ENCODE measurements around the gene CIRBP. TPM values are rescaled to one million over a fixed set of nuclear protein-coding genes. Genes with fewer than 3 reads are reported as not detected.

CIRBP gene
- total and polyA plus RNA-seq, 9 of the 15 experiments (the other 6 are each of a cell fraction or from before 2014, with no cell fraction given) = 20.5 to 327 (median 176) TPM

GRCh38 chr19:1315470-1316166 lies 46.5 kb downstream of the CIRBP start (continued):
- TF ChIP-seq, protein P1, sequence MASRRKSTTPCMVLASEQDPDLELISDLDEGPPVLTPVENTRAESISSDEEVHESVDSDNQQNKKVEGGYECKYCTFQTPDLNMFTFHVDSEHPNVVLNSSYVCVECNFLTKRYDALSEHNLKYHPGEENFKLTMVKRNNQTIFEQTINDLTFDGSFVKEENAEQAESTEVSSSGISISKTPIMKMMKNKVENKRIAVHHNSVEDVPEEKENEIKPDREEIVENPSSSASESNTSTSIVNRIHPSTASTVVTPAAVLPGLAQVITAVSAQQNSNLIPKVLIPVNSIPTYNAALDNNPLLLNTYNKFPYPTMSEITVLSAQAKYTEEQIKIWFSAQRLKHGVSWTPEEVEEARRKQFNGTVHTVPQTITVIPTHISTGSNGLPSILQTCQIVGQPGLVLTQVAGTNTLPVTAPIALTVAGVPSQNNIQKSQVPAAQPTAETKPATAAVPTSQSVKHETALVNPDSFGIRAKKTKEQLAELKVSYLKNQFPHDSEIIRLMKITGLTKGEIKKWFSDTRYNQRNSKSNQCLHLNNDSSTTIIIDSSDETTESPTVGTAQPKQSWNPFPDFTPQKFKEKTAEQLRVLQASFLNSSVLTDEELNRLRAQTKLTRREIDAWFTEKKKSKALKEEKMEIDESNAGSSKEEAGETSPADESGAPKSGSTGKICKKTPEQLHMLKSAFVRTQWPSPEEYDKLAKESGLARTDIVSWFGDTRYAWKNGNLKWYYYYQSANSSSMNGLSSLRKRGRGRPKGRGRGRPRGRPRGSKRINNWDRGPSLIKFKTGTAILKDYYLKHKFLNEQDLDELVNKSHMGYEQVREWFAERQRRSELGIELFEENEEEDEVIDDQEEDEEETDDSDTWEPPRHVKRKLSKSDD (conservative IDR thresholded peaks at IDR 0.05; ENCODE audit: low read length) = no peak
- TF ChIP-seq ELK1 (CRISPR knock-in tag; IDR thresholded peaks at IDR 0.05) (no peak), KLF16 (IDR thresholded peaks at IDR 0.05) (no peak), PPARD (CRISPR knock-in tag; IDR thresholded peaks at IDR 0.05) (no peak), MAZ (CRISPR knock-in tag; conservative IDR thresholded peaks at IDR 0.05 in 1 of 2, IDR thresholded peaks at IDR 0.05 in 1 of 2) (peak; percentile 100), NEUROD1 (IDR thresholded peaks at IDR 0.05; ENCODE audit: borderline replicate concordance, low read depth, low read length, partially characterized antibody) (peak; percentile 32), MNT (conservative IDR thresholded peaks at IDR 0.05) (no peak), ZNF274 (IDR thresholded peaks at IDR 0.05; ENCODE audit: borderline replicate concordance, low read depth, low read length) (no peak), SIRT6 (IDR thresholded peaks at IDR 0.05; ENCODE audit: low read depth, low read length) (no peak)
- TF ChIP-seq, protein P2, sequence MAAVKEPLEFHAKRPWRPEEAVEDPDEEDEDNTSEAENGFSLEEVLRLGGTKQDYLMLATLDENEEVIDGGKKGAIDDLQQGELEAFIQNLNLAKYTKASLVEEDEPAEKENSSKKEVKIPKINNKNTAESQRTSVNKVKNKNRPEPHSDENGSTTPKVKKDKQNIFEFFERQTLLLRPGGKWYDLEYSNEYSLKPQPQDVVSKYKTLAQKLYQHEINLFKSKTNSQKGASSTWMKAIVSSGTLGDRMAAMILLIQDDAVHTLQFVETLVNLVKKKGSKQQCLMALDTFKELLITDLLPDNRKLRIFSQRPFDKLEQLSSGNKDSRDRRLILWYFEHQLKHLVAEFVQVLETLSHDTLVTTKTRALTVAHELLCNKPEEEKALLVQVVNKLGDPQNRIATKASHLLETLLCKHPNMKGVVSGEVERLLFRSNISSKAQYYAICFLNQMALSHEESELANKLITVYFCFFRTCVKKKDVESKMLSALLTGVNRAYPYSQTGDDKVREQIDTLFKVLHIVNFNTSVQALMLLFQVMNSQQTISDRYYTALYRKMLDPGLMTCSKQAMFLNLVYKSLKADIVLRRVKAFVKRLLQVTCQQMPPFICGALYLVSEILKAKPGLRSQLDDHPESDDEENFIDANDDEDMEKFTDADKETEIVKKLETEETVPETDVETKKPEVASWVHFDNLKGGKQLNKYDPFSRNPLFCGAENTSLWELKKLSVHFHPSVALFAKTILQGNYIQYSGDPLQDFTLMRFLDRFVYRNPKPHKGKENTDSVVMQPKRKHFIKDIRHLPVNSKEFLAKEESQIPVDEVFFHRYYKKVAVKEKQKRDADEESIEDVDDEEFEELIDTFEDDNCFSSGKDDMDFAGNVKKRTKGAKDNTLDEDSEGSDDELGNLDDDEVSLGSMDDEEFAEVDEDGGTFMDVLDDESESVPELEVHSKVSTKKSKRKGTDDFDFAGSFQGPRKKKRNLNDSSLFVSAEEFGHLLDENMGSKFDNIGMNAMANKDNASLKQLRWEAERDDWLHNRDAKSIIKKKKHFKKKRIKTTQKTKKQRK (IDR thresholded peaks at IDR 0.05; ENCODE audit: borderline replicate concordance, low read depth, low read length) = no peak

Data from K562 (cell line).